ENCODE results near the gene PIK3R6. TPM values are rescaled to one million over a fixed set of nuclear protein-coding genes. Genes with fewer than 3 reads are reported as not detected.
"Not testable (repeated sequence)": the region's sequence is repeated elsewhere in the genome, so short reads cannot be mapped to it uniquely, and the experiment has no call there.

Gene PIK3R6
- total RNA-seq, 1 donor from 2014 or later, result not detected

DNA sequence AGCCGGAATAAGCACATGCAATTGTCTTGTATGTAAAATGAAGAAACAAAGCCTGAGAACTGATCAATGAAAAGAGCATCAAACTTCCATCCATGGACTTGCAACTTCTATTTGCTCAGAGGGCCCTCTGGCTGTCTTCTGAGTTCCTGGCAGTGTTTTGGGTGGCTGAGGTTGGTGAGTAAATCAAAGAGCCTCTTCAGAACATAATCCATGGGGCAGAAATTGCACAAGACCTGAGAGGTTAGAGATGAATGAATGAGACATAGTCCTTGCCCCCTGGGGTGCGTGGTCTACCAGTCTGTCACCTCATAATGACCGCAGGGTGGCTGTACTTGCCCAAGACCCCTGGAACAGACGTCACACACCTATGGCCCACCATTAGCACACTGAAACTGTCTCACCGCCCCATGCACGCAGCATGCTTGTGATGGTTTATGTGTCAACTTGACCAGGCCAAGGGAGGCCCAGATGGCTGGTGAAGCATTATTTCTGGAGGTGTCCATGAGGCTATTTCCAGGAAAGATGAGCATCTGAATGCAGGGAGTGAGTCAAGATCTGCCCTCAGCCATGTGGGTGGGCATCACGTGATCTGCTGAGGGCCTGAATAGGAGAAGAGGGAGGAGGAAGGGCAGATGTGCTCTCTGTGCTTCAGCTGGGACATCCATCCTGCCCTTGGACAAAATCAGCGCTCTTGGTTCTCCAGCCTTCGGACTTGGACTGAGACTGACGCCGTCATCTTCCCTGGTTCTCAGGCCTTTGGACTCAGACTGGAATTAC is 8.3 kb downstream of the PIK3R6 start:
- H3K9me3 Mint-ChIP-seq (ENCODE audit: unreplicated experiment), result no peaks in the 10 kb centered on the region
- H3K4me1 Mint-ChIP-seq (ENCODE audit: unreplicated experiment), result peaks cover 36% of the 10 kb centered on the region
- no peak overlapping the region for H3K4me3 Mint-ChIP-seq (ENCODE audit: unreplicated experiment)
- H3K27me3 Mint-ChIP-seq (ENCODE audit: unreplicated experiment), result no peaks in the 10 kb centered on the region
- TF ChIP-seq, protein P1, sequence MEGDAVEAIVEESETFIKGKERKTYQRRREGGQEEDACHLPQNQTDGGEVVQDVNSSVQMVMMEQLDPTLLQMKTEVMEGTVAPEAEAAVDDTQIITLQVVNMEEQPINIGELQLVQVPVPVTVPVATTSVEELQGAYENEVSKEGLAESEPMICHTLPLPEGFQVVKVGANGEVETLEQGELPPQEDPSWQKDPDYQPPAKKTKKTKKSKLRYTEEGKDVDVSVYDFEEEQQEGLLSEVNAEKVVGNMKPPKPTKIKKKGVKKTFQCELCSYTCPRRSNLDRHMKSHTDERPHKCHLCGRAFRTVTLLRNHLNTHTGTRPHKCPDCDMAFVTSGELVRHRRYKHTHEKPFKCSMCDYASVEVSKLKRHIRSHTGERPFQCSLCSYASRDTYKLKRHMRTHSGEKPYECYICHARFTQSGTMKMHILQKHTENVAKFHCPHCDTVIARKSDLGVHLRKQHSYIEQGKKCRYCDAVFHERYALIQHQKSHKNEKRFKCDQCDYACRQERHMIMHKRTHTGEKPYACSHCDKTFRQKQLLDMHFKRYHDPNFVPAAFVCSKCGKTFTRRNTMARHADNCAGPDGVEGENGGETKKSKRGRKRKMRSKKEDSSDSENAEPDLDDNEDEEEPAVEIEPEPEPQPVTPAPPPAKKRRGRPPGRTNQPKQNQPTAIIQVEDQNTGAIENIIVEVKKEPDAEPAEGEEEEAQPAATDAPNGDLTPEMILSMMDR (IDR thresholded peaks at IDR 0.05), result no peak
- H3K36me3 Mint-ChIP-seq (ENCODE audit: unreplicated experiment), result no peaks in the 10 kb centered on the region
- peak overlapping the region; percentile 93 for H3K27ac Mint-ChIP-seq (ENCODE audit: unreplicated experiment)
- no peak for DNase-seq (ENCODE audit: extremely low spot score, unreplicated experiment)

GRCh38 chr17:8857919-8858318 is 9.6 kb downstream of the PIK3R6 start:
- no peaks in the 10 kb centered on the region for H3K36me3 Mint-ChIP-seq (ENCODE audit: unreplicated experiment)

DNA sequence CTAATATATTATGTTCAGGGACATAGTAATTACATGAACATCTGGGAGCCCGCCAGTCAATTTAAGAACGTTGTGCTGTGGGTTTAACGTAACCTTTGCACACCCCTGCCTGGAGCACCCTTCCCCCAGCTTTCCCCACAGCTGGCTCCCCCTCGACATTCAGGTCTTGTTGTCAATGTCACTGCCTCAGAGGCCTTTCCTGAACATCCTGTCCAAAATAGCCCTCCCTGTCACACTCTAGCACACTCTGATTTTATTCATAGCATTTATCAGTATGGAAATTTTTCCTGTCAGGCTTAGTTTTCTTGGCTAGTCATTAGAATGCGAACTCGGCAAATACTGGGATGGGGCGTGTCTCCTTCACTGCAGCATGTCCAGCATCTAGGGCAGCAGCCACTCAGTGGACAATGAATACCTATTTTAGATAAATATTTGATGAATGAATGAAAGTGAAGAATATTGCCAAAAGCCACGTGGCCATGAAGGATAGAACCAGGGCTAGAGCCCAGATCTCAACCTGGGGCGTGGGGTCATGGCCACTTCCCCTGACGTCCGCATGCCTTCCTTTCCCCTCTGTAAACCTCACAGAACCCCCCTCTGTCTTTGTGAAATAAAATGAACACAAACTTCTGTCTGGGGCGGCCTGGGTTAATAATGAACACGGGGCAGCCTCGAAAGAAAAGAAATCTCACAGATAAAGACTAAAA is 10.5 kb downstream of the PIK3R6 start:
- Mint-ChIP-seq H3K27ac (ENCODE audit: unreplicated experiment) (peak overlapping the region; percentile 93), H3K9me3 (ENCODE audit: unreplicated experiment) (no peaks in the 10 kb centered on the region), H3K4me1 (ENCODE audit: unreplicated experiment) (peaks cover 36% of the 10 kb centered on the region), H3K36me3 (ENCODE audit: unreplicated experiment) (no peaks in the 10 kb centered on the region), H3K4me3 (ENCODE audit: unreplicated experiment) (peak overlapping the region; percentile 15), H3K27me3 (ENCODE audit: unreplicated experiment) (no peaks in the 10 kb centered on the region)
- TF ChIP-seq, protein P1 (IDR thresholded peaks at IDR 0.05), result no peak
- no peak for DNase-seq (ENCODE audit: extremely low spot score, unreplicated experiment)

More at GRCh38 chr17:8857919-8858318, 9.6 kb downstream of the PIK3R6 start:
- TF ChIP-seq, protein P1 (IDR thresholded peaks at IDR 0.05), result no peak
- H3K27me3 Mint-ChIP-seq (ENCODE audit: unreplicated experiment), result no peaks in the 10 kb centered on the region
- H3K9me3 Mint-ChIP-seq (ENCODE audit: unreplicated experiment), result no peaks in the 10 kb centered on the region
- peaks cover 36% of the 10 kb centered on the region for H3K4me1 Mint-ChIP-seq (ENCODE audit: unreplicated experiment)
- DNase-seq (ENCODE audit: extremely low spot score, unreplicated experiment), result peak; percentile 91
- peak overlapping the region; percentile 63 for H3K4me3 Mint-ChIP-seq (ENCODE audit: unreplicated experiment)
- H3K27ac Mint-ChIP-seq (ENCODE audit: unreplicated experiment), result peak overlapping the region; percentile 93

DNA sequence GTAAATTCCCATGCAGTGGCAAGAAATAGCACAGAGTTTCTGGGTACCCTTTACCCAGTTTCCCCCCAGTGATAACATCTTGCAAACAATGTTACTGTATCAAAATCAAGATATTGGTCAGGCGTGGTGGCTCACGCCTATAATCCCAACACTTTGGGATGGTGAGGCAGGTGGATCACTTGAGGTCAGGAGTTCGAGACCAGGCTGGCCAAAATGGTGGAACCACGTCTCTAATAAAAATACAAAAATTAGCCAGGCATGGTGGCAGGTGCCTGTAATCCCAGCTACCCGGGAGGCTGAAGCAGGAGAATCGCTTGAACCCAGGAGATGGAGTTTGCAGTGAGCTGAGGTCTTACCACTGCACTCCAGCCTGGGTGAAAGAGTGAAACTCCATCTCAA is 11.3 kb downstream of the PIK3R6 start:
- not testable (repeated sequence) for H3K27me3 Mint-ChIP-seq (ENCODE audit: unreplicated experiment); H3K27ac Mint-ChIP-seq (ENCODE audit: unreplicated experiment); DNase-seq (ENCODE audit: extremely low spot score, unreplicated experiment); H3K36me3 Mint-ChIP-seq (ENCODE audit: unreplicated experiment); H3K4me3 Mint-ChIP-seq (ENCODE audit: unreplicated experiment); H3K9me3 Mint-ChIP-seq (ENCODE audit: unreplicated experiment)
- H3K4me1 Mint-ChIP-seq (ENCODE audit: unreplicated experiment), result peaks cover 36% of the 10 kb centered on the region

DNA sequence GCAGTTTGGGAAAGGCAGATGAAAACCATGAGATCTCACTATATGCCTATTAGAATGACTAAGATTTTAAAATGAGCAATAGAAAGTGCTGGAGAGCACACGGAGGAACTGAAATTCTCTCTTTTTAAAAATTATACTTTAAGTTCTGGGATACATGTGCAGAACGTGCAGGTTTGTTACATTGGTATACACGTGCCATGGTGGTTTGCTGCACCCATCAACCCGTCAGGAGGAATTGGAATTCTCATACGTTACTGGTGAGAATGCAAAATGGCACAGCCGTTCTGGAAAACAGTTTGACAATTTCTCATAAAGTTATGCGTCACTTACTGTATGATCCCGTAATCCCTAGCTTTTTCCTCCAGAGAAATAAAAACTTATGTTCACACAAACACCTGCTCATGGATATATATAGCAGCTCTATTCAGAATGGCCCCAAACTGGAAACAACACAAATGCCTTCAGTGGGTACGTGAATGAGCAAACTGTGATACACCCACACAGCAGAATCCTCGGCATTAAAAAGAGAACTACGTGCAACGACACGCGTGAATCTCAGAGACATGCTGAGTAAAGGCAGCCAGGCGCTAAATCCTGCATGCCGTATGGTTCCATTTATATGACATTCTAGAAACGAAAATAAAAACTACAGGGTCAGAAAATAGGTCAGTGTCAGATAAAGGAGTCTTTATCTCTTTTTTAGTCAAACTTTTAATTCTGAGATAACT is 11.8 kb downstream of the PIK3R6 start:
- DNase-seq (ENCODE audit: extremely low spot score, unreplicated experiment), result no peak
- peaks cover 36% of the 10 kb centered on the region for H3K4me1 Mint-ChIP-seq (ENCODE audit: unreplicated experiment)
- no peaks in the 10 kb centered on the region for H3K9me3 Mint-ChIP-seq (ENCODE audit: unreplicated experiment)
- H3K27me3 Mint-ChIP-seq (ENCODE audit: unreplicated experiment), result no peaks in the 10 kb centered on the region
- TF ChIP-seq, protein P1 (IDR thresholded peaks at IDR 0.05), result no peak
- no peak overlapping the region for H3K27ac Mint-ChIP-seq (ENCODE audit: unreplicated experiment)
- no peak overlapping the region for H3K4me3 Mint-ChIP-seq (ENCODE audit: unreplicated experiment)
- no peaks in the 10 kb centered on the region for H3K36me3 Mint-ChIP-seq (ENCODE audit: unreplicated experiment)

Measured in osteocyte (in vitro differentiated cells).